GM19455 (cell line): ENCODE results near the gene TCEA3.

Source experiments
- ATAC-seq: cut with Tn5 transposase; IDR thresholded peaks from one replicate; pipeline ENCODE4 v1.9.1; 2021; ENCODE audit not compliant: unreplicated experiment

Gene TCEA3

DNA sequence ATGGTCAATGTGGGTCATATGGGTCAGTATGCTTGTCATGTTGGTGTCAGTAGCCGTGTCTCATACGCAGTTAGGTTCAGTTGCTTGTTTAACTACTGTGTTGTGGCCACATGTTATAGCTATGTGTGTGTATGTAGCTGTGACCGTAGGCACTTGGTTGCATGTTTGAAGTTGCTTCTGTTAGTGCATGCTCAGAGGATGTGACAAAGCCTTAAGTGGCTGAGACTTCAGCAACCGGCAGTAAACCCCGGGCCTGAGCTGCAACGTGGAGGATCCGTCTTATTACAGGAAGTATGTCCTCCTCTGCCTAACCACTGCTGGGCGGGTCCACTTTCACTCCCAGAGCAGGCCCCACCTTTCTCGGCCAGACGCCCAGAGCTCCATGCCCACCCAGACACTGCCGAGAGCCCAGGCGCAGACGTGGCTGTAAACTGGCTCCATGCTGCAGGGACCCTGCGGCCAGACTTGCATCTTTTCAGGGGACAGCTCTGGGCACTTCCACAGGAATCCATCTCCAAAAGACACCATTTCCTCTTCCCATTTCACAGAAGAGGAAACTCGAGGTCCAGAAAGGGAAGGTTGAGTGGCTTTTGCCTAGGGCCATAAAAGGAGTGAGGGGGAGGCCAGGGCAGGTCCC lies 2.2 kb downstream of the TCEA3 start:
- ATAC-seq: no peak

DNA sequence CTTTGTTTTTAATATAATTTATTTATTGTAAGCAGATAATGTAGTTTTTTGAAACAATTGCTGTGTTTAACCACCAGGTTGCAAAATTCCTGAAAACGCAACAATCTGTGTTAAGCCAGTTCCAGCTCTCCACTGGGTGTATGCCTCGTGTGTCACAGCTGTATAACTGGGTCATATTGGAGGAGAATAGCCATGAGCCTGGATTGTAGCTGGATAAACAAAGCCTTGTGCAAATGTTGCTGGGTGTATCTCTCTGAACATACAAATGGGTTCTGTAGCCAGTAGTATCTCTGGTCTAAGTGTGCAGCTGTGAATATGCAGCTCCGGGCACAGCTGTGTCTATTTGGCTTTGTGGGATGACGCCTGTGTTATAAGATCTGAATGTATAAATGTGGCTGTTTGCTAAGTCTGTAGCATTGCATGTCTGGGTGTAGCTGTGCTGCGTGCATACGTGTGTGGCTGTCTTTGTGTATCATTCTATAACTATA lies 2.8 kb downstream of the TCEA3 start:
- no peak for ATAC-seq

DNA sequence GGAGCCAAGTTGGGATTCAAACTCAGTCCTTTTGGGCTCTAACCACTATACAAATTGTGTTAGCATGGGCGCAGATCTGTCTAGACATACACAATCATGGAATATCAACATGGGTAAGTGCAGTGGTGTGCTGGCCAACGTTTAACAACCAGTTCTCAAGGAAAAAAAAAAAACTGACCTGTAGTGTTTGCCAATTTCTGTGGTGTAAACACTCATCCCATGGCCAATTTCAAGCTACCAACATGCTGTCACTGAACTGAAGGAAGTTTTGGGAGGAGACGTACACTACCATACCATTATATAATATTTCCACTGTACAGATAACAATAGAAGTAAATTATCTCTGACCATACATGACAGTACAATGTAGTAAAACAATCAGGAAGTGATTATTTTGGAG lies 3.2 kb downstream of the TCEA3 start:
- no peak for ATAC-seq

DNA sequence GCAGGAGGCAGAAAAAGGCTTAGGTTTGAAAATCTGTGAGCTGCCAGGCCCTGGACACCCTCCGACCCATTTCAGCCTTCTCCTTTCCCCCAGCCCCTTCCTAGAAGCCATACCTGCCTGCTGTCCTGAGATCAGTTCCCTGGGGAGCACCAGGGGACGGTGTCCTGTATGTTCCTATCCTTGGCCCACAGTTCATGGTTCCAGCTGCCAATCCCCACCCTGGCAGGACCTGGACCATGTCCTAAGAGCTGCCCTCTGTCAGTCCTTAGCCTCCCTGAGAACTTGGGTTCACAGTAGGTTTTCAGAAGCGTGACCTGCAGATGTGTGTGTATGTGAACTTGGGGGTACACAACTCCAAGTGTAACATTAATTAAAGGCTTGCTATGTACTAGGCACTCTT lies 3.8 kb downstream of the TCEA3 start:
- no peak for ATAC-seq

DNA sequence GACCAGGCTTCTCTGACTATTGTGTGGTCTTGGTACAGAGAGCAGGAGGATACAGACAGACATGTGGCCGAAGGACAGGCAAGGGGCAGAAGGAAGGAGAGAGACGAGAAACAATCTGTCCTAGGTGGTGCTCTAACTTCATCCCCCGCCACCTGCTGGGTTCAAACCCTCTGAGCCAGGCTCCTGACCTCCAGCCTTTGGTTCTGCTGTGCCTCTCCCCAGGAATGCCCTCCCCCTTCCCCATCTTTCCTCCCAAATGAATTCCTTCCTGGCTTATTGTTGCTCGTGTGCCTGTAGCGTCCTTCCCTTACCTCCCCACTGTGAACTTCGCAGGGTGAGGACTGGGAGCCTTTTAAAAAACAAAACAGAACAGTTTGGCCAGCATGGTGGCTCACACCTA lies 5.4 kb downstream of the TCEA3 start:
- ATAC-seq: no peak

DNA sequence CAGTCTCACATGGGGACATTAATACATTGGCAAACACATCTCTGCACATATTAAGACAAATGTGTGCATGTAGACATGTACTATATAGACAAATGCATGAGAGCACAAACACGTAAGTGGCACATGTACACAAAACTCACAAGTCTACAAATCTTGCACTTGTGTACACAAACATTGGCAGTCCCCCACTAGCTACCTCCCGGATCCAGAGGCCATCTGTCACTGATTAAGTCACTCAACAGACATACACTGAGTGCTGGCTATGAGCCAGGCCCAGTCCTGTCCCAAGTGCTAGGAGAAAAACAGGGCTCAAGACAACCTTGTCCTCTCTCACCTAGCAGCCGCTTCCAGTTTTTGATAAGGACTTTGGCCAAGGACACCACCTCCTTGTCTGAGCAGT lies 7.0 kb downstream of the TCEA3 start:
- no peak for ATAC-seq

DNA sequence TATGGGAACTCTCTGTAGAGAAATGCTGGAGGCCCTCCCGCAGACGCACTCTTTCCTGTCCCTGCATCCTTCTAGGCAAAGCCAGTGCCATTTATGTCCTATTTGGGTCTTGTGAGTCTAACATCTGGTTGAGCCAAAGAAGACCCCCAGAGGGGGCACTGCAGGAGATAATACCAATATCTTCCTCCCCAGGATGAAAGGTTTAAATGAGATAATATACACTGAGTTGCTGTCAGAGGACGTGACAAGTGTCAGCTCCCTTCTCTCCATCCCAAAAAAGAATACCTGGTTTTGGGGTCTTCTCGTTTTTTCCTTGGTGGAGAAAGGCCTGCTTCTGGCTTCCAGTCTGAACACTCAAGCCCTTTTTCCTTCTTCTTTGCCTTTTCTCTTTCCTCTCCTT lies 7.6 kb downstream of the TCEA3 start:
- ATAC-seq: no peak

DNA sequence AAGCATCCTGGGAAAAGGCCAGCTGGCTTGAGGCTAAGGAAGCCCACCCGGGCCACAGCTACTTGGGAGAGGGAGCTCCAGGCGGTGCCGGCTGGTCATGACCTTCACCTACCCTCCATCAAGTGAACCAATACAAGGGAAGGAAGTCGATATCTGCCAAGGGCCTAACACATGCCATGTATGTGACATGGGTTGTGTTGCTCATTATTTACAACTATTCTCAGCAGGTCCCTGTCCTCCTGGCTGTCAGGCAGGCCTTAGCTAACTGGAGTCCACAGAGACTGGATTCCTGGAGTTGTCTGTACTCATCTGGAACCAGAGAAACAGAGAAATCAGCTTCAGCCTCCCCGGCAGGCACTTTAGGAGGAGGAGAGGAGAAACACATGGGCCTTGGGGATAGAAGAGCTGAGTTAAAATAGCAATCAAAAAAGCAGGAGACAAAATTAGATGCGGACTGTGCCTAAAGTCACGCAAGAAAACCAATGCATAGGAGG lies 15.7 kb downstream of the TCEA3 start:
- ATAC-seq: no peak

DNA sequence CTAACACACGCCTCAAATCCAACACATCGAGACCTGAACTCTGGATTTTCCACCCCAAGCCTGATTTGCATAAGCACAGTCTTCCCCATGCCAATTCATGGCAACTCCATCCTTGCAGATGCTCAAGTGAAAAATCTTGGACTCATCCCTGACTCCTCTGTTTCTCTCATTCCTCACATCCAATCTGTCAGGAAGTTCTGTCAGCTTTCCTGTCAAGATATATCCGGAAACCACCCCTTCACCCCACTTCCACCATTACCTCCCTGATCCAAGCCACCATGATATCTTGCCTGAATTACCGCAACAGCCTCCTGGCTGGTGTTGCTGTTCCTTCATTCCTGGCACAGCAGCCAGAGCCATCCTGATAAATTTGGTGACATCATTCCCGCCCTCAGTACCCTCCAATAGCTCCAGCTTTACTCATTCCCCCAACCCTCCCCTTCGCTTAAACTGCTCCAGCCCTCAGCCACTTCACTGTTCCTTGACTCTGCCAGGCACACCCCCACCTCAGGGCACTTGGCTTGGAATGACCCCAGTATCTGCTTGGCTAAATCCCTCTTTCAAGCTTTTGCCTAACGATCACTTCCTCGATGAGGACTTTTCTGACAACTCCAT lies 17.4 kb downstream of the TCEA3 start:
- no peak for ATAC-seq

DNA sequence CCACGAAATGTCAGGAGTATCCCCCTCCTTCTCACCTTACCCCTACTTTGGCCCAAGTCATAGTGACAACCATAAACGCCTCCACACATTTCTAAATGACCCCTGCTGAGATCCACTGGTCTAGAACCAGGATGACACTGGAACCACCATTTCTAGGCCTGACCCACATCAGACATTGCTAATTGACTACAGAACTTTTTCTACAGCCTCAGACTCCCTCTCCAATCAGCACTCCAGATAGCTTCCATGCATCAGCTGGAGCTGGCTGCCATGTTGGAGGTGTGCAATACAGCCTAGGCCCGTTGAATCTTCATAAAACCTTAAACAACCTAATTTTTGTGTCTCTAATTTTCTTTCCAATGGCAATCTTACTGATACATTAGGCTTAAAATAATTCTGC lies 18.6 kb downstream of the TCEA3 start:
- no peak for ATAC-seq

DNA sequence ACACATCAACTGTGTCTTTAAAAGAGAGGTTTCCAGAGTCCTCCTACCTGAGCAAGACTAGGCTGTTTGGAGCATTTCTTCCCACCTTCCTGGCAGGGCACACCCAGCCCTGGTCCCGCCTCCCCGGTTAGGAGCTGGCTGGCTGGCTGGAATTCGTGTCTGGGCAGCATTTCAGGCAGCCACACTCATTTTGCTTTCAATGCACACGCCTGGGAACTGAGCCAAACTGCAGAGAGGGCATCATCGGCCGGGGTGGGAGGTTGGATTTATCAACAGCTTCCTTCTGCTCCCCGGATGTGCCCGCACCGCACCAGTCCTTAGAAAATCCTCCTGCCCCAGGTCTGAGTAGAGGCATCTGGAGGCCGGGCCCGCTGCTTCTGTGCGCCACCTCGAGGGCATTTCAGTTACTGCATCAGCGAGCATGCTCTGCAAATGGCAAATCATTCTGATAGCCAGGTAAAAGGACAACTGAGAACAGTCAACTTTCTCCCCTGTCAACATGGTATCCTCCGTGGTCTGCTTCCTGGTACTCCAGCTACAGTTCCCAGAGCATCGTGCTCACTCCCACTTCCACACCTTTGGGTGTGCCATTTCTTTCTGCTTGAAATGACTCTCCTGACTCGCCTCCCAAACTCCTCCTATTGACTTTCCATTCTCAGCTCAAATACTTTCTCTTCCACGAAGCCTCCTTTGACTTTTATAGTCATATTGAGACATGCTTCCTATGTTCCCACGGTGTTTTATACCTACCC lies 20.6 kb downstream of the TCEA3 start:
- no peak for ATAC-seq

DNA sequence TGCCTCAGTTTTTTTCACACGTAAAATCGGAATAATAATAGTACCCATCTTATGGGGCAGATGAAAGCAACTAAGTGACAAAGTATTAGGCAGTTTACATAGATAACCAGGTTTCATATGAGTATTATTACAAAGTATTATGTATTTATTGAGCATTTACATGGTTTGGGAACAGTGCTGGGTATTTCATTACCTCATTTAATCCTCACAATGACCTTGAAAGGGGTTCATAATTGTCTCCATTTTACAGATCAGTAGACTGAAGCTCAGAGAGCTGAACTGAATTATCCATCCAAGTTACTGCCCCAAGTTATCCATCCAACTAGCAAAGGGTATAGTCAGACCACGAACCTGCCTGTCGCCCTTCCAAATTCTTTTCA lies 21.2 kb downstream of the TCEA3 start:
- ATAC-seq: no peak

DNA sequence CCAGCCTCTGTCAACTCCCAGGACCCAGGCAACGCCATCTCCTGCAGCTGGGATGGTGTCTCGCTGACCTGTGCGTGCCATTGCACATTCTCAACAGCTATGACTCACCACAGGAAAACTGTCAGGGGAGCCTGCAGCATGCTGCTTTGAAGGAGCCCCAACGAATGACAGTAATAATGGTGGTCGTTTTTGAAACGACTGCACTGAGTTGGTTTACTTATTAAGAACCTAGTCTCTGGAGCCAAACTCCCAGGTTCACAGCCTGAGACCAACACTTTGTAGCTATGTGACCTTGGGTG lies 21.6 kb downstream of the TCEA3 start:
- no peak for ATAC-seq

DNA sequence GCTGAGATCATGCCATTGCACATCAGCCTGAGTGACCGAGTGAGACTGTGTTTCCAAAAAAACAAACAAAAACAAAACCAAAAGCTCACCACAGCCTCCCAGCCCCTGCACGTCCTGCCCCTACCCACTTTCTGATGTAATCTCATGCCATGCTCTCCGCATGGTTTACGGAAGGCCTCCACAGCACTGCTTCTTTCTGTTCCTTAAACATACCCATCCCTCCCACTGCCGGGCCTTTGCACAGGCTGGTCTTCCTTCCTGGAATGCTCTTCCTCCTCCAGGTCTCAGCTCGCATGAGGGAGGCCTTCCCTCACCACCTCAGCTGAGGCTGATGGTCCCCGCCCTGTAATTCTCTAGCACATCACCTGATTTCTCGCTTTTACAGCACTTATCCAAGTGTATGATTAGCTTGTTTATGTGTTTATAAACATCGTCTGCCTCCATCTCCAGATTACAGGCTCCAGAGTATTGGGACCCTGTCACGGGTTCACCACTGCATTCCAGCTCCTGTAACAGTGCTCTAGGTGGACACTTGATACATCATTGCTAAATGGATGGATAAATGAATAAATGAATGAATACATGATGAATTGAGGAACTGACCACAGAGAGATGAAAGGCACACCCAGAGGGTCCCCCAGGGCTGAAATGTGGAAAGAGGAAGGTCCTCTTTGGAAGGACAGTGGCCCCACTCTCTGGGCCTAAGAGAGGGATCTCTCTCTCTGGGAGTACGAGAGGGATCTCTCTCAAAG lies 22.1 kb downstream of the TCEA3 start:
- ATAC-seq: no peak

DNA sequence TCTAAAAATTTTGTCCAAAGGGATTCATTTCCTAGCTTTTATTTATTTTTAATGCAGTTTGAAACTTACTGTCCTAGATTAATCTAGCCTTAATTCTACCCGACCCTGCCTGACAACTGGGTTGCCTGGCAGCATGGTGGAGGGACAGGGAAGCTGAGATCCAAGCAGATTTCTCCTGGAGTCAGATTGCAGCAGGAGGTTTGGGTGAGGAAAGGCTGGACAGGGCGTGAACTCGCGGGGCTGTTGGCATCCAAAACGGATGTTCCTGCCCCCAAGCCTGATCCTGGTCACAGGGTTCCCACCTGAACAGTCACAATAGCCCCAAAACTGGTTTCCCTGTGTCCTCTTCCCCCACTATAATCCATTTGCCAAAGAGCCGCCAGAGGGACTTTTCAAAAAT lies 23.2 kb downstream of the TCEA3 start:
- no peak for ATAC-seq

DNA sequence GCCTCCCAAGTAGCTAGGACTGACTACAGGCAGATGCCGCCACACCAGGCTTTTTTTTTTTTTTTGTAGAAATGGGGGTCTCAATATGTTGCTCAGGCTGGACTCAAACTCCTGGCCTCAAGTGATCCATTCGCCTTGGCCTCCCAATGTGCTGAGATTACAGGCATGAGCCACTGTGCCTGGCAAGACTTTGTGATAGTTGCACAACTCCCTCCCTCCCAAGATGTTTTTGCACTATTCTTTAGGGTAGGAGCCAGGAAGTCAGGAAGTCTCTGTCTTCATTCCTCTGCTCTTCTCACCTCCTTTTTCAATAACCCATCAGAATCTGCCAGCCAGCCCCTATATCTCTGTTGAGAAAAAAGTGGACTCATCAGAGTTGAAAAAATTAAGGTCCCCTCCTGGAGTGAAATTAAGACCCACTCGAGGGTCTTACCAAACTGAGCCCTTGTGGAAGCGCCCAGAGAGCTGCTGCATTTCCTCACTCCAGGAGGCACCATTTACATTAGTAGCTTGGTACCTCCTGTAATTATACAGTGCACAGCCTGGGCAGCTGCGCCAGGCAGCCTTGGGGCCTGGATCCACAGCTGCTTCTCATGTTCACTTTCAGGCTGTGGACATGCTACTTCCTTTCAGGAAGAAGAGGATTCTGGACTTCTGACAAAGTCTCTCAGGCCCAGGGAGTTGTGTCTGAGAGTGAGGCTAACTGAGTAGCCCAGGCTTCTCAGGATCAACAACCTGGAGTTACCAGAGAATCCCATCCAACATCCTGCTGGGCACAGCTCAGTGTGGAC lies 24.0 kb downstream of the TCEA3 start:
- no peak for ATAC-seq

DNA sequence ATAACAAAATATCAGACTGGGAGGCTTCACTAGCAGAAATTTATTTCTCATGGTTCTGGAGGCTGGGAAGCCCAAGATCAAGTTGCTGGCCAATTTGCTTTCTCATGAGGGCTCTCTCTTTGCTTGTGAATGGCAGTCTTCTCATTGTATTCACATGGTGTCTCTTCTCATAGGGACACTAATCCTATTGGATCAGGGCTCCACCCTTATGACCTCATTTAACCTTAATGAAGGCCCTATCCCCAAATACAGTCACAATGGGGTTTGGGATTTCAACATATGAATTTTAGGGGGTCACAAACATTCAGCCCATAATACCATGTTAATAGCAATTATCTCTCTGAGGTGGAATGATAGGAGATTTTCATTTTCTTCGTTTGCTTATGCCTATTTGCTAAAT lies 25.3 kb downstream of the TCEA3 start:
- ATAC-seq: no peak

DNA sequence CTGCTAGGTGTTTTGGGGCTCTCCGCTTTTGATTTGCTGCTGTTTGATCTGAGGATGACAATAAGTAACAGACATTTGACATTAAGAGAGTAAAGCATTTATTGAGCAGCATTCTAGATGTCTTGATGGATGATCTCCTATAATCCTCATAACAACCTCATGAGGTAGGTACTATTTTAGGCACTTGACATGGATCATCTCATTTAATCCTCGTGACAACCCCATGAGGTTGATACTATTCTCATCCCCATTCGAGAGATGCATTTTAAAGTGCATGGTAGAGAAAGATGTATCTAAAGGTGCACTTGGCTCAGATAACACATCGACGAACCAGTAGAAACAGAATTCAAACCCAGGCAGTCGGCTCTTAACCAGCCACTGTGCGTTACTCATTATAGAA lies 26.6 kb downstream of the TCEA3 start:
- no peak for ATAC-seq

DNA sequence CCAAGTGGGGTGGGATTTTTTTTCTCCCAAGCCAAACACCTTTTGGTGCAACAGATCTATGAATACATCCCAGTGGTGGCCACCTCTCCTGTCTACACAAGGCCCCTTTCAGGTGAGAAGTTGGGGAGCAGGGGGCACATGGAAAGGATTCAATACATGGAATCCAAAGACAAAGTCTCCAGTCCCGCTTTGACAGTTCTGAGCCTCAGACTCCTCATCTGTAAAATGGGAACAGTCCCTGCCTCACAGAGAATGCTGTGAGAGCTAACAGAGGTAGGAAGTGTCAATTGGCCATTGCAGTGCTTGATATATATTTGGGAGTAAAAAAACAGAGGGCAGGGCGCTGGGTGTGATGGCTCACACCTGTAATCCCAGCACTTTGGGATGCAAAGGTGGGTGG lies 28.2 kb downstream of the TCEA3 start:
- ATAC-seq: no peak

DNA sequence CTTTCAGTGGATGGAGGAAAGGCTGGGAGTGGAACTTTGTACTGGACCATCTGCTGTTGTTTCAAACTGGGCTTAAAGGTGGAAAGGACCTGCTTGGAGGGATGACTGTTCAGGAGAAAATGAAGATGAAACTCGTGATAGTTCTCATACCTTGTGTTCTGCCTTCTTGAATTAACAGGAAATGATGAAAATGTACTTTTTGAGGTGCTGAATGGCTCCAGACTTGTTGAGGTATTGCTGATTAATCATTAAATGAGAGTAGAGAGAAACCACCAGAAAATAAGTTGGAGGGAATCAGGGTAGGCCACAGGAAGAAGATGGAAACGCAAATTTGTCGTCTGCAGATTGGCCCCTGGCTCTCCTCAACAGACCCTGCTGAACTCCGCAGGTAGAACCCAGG lies 28.7 kb downstream of the TCEA3 start:
- ATAC-seq: no peak

DNA sequence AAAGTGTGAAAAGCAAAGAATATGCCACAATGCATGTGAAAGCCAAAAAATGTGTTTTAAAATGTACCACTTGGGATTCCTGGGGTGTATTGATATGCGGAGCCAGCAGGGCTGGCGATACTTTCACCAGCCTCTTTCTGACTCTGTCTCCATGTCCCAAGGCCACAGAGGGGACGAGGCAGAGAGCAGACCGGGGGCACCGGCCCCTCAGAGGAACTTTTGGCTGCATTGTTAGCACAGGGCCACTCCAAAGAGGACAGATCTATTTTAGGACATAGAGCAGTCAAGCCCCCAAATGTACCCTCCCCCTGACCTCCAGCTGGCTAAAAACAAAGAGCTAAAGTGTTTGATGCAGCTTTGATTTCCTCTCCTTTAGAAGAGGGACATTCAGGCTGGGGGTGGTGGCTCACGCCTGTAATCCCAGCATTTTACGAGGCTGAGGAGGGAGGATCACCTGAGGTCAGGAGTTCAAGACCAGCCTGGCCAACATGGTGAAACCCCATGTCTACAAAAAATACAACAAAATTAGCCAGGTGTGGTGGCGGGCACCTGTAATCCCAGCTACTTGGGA lies 29.3 kb downstream of the TCEA3 start:
- ATAC-seq: no peak
